Lung microvascular endothelial cell (primary cell): ENCODE measurements around the gene CCN6. TPM values are rescaled to one million over a fixed set of nuclear protein-coding genes. Genes with fewer than 3 reads are reported as not detected.
A peak's percentile ranks its signal among the peaks of the same experiment; 100 is the strongest.
"Not testable (repeated sequence)": the region's sequence is repeated elsewhere in the genome, so short reads cannot be mapped to it uniquely, and the experiment has no call there.

Source experiments
- DNase-seq, 2 donors: peaks; one replicate each; pipeline versions ENCODE4 v3.0.0 to v3.0.0-alpha.2; 2010; ENCODE audit warnings: low read depth in 2 of 2
- total RNA-seq: library from RNA; depleted of rRNA; stranded (reverse); fragments of >200 nt; gene quantifications from 2 replicates; pipeline ENCODE4 v1.2.1, GENCODE V29; 2014

The CCN6 gene
- total RNA-seq, 1 donor from 2014 or later, result not detected

DNA sequence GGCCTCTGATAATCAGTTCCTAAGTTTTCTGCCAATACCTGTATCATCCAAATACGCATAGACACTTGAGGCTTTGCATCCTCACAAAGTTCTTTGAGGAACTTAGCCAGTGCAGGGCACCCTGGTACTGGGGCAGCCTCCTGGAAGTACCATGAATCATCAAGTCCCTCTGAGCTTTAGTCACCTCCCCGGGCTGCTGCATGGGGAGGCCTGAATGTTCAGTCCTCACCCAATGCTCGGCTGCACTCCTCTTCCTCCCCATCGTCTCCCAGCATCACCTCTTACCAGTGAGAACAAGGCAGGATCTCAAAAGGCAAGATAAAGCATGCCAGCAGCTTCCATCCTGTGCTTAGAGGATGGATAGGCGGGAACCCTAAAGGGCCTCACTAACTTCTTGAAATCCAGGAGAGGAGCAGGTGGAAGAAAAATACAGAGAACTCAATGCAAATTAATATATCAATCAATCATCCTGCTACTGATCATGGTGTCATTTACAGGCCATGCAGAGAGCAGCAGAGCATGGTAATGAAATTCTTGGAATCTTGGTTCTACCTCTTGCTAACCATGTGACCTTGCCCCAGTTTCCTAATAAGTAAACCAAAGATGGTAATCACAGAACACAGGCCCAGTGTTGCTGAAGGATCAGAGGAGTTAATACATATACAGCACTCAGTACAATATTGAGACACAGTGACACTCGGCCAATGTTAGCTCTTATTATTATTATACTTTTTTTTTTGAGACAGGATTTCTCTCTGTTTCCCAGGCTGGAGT lies 4.7 kb upstream of the CCN6 start:
- DNase-seq, result peak in 1 of 2 donors; percentile 24

DNA sequence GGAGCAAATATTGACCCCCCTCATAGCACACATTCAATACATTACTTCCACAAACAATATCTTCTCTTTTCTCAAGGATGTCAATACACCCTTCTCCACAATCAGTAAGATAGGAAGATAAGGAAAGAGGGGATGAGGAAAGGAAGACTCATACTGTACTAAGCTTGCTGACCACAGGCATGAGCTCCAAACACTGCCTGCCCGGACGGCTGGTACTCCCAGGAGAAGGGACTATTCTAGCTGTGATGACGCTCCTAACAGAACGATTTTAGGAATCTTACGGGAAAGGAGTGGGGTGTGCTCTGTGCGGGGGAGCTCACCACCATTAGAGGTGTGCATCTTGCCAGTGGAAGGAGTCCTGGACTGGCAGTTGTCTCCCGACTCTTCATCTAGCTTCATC lies 3.9 kb upstream of the CCN6 start:
- DNase-seq, result no peak

DNA sequence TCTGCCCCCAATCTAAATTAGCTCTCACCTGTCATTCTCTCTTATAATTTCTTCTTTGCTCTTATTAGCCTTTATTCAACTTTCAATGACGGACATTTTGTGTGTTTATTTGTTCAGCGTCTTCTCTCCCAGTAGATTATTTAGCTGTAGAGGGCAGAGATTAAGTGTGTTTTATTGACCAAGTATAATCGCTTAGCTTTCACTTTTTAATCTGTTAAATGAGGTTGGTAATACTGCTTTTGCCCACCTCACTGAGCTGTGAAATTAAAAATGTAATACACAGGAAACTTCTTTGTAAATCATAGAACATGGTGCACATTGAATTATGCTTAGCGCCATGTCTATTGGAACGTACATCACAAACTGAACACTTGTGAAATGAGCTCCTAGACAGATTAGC lies 3.5 kb upstream of the CCN6 start:
- no peak for DNase-seq

DNA sequence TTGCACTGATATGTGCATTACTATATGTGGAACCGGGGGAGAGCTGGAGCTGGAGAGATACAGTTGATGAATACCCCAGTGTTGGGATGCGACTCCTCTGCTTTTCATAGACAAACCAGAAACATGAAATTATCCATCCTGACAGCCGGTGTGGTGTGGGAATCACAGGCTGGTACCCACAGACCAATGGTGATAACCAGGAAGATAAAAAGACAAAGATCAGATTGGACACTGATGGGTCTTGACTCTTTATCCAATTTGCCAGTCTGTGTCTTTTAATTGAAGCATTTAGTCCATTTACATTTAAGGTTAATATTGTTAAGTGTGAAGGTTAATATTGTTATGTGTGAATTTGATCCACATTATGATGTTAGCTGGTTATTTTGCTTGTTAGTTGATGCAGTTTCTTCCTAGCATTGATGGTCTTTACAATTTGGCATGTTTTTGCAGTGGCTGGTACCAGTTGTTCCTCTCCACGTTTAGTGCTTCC lies 2.6 kb upstream of the CCN6 start:
- not testable (repeated sequence) for DNase-seq

DNA sequence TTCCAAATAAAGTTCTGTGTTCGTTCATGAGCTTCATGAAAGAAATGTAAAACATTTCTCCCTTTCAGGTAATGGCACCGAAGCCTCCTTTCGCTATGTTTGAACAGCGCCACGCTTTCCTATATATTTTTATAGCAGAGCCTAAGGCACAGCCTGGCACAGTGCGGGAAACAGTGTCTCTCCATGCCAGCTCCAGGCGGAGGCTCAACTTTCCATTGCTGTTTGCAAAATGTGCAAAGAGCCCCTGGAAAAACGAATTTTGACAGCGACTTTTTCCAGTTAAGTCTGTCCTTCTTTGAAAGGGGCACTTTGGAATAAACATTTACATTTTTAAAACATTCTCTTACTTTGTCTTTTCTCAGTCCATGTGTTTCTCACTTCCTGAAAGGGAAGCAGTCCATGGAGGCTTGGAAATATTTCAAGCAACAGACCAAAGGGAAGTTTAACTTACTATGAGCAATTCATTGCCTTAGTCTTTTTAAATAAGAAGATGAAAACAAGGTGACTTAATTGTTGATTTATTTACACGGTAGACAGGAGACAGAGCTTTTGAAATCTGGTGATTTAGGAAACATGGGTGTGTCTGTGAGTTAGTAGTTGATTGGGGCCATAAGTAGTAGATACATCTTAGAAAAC lies 769 bp downstream of the CCN6 start:
- peak in 1 of 2 donors; percentile 17 for DNase-seq

DNA sequence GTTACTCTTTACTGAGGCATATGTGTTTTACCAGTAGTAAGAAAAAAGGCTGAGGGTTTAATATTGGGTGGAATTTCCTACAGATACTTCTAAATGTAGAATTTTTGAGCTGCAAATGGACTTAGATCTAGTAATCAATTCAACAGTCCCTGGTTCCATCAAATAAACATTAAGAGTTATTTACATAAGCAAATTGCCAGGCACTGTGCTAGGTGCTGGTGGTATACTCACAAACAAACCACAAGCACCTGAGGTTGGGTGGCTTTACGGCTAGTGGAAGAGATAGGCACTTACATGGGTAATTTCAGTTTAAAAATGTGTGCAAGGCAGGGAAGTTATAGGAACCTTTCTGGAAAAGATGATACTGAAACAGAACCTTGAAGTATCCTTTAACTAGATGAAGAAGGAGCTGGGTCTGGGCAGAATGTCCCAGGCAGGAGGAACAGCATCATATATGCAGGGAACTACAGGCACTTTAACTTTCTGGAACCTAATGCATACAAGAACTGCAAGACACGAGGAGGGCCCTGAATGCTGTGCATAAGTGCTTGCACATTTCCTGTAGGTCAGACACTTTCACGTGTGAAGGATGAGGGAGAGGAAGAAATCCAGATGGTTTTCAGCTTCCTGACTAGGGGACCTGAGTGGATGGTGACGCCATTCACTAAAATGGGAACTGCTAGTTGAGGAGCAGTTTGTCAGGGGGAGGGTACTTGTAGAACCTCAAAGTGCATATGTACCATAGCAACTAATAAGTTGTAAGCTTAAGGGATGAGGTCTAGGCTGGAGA lies 4.5 kb downstream of the CCN6 start:
- DNase-seq, result peak in 1 of 2 donors; percentile 84

DNA sequence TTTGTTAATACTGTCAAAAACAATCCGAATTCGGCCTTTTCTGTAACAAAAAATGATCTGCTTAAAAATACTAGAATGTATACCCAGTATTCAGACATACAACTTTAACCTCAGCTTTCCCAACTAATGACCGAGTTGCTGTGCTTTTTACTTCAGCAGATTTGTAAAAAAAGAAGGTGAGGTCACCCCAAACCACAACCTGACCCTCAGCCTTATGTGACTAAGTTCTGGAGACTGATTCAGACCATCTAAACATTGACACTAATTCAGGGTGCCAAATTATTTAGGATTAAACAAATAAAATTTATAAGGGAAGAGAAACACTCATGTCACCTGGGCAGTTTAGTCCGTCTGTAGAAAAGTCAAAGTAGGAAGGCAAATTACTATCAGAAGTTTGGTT lies 7.7 kb downstream of the CCN6 start:
- DNase-seq, result peak in 1 of 2 donors; percentile 55

DNA sequence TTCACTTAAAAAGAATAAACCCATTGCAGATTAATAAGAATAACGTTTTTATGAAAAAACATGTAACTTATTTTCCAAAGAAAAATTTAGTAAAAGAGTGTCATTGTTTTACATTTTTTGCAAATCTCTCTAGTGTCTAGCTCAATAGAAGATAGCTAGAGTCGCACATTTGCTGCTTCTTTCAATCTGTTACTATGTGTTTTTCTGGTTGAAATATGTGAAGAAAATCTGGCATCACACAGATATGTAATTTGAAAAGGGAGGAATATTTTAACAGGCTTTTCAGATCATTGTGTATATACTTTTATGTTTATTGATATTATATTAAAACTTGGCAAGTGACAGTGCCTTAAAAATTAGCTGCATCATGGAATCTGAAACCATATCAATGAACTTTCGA lies 9.1 kb downstream of the CCN6 start:
- no peak for DNase-seq

DNA sequence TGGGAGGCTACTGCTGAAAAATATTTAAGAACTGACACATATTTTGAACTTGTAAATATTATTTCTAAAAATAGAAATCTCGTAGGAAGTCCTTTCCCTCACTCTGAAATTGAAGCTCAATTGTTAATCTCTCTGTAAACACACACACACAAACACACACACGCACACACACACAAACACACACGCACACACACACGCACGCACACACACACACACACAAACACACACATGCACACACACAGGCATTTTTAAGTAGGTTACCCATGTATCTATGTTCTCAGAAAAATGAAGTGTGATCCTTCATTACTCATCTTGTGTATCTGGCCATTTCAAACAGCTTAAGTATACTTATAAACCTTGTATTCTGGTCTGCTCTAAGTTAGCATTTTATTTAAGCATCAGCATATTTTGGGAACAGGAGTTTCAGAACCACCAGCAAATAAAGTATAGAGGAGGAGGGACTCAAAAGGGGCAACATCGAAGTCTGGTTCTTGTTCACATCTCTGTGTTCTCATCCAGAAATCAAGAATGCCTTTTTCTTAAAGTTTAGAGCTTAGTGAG lies 11.6 kb downstream of the CCN6 start:
- no peak for DNase-seq

DNA sequence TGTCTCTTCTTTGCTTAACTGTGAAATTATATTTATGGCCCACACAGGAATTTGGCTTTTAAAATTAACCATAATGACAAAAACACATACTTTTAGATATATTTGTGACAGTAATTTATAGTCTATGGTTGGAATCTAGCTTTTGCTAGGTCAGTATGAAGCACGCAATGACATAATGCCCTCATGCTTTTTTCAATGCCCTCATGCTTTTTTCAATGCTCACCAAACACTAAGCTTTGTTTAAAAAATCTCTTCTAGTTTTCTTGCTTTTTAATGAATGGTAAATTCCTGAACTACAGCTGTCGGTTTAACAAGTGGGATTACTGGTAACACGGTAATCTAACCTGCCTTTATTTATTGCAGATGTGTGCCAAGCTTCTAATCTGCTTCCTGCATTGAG lies 12.7 kb downstream of the CCN6 start:
- DNase-seq, result no peak

DNA sequence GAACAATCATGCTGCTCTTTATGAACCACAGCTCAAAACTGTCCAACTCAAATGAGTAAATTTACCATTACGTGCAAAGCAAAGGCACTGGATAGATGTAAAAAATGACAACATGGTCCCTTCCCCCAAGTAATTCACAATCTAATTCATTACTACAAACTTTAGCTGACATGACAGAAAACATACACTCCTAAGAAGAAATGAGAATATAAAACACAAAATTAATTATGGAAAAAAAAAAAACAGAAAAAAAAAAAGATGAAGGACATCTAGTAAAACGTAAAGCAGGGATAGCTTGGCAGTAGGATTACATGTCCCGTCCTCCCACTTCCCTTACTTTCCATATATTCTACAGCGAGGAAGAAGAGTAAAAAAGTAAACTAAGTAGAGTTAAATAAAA lies 27.7 kb downstream of the CCN6 start:
- no peak for DNase-seq

DNA sequence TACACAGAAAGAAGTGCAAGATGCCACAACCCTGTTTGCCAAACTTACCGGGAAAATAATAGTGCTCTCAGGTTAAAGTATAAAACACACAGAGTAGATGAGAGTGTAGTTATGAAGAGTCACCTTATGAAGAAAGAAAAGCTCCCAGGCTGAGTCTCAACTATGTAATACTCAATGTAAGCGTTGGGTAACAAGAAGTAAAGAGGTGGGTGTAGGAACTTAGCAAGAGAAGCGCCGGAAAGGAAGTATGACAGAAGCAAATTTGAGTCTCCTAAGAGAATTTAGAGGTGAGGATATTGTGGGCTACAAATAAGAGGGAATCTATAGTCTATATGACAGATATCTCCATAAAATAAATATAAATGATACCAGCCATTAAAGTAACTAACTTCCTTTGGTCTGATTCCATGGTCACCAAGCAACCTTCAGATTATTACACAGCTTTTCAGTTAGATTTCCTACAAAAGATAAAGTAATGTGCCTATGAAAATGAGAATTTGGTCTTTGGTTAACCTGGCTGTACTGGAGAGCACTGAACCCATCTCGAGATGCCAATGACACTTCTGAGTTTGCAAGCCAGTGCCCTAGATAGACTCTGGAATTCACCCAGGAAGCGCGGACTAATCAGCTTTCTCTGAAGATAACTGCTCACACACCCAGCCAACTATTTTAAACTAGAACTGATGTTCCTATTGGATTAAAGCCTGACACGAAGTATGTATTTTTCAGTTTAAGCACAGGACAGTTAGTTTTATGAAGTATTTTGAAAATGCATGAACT lies 31.6 kb downstream of the CCN6 start:
- DNase-seq, result no peak

DNA sequence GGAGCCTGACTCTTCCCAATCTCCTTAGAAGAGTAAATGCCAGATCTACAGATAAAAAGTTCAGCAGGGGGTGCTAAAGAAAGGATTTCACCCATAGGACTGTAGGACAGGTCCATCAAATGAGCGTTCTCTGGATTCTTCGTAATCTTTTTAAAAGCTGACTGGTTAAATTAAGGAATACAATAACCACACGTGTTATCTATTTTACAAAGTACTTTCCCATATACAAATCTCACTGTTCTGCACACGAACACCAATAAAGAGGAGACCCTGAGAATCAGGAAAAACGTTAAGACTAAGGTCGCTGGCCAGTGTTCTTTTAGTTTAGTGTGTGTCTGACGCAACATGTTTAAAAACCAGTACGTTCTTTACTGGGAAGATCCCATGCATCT lies 32.8 kb downstream of the CCN6 start:
- peak; percentile 46 to 60 for DNase-seq

DNA sequence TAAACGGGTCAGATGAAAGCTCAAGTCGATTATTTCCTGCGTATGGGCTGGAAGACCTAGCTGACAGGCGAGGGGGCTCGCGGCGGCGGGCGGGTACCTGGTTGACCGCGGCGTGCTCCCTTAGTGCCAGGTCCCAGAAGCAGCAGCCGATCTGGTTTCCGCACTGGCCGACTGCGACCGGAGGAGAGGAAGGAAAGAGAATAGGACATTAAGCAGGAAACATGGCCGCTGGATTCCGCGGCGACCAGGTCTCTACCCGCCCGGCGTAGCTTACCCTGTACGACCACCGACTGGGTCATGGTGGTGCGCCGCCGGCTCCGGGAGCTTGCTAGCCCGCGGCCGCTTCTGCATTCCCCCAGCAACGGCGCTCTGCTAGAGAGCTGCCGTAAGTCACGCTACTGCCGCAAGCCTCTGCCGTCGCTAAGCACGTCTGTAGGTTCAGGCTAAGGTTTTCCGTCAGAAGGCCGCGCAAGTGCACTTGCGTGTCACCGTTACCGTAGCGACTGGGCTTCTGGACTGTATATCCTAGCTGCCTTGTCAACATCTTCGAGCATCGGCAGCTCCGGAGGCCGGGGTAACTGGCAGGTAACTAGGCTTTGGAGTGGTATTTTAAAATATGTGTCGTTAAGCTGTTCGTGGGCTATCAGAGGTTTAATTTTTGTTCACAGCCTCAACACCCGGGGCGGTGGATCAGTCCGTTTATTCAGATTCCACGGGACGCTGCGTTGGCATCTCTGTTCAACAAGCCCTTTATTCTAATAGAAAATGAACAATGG lies 33.4 kb downstream of the CCN6 start, which contains the start of the genes FAM229B and TUBE1:
FAM229B (plus strand) TSS at position 456 of the 776 bp plus-strand sequence. CDS start 11,693 bp downstream, outside the sequence.
TUBE1 (minus strand) TSS at position 347 of the 776 bp plus-strand sequence; CDS start at position 299, 48 bp downstream.
- DNase-seq, result peak; percentile 97 to 99

DNA sequence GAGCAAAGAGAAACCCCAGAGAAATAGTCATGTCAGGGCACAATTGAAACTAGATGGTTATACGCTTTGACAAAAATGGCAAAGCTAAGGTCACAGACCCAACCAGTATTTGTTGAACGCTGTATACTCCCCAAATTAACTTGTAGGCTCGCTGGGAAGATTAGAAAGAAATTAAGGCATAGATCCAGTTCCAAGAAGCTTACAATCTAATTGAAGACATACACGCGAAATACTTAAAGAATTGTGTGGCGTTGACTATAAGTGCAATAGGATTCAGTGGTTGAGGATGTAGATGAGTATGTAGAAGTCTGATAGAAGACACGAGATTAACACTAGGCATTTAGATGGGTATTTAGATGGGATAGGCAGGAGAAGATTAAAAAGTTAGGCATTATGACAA lies 34.0 kb downstream of the CCN6 start:
- DNase-seq, result no peak

DNA sequence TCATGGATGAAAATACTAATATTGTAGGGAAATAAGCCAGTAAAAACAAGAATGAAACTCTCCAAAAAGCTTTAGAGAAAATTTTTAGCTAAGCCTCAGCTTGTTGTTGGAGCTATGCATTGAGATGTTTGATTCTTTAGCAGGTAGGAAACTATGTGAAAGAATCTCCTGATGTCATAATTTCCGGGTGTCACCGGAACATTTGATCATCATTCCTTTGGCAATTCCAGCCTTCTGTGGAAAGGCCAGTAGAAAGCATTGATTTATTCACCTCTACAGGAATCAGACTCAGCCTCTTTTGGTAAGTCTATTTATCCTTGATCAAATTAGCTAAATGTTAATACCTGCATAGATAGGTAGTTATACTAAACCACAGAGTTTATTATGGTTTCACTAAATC lies 43.0 kb downstream of the CCN6 start:
- DNase-seq, result peak in 1 of 2 donors; percentile 76

DNA sequence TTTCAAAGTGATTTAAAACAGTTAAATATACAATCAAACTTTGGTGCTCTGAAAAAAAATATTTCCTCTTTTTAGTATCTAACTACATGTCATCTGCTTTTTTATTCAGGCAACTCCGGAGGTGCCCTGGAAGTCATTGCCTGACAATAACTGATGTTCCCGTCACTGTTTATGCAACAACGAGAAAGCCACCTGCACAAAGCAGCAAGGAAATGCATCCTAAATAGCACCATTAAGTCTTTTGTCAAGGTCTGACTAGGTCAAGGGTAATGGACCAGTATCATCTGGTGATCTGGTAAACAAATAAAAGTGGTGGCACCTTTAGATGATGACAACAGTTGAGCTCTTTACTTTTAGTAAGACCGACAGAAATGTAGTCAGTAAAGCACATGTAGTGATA lies 46.7 kb downstream of the CCN6 start:
- DNase-seq, result peak in 1 of 2 donors; percentile 29

DNA sequence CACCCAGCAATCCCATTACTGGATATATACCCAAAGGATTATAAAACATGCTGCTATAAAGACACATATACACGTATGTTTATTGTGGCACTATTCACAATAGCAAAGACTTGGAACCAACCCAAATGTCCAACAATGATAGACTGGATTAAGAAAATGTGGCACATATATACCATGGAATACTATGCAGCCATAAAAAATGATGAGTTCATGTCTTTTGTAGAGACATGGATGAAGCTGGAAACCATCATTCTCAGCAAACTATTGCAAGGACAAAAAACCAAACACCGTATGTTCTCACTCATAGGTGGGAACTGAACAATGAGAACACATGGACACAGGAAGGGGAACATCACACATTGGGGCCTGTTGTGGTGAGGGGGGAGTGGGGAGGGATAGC lies 52.1 kb downstream of the CCN6 start:
- not testable (repeated sequence) for DNase-seq

DNA sequence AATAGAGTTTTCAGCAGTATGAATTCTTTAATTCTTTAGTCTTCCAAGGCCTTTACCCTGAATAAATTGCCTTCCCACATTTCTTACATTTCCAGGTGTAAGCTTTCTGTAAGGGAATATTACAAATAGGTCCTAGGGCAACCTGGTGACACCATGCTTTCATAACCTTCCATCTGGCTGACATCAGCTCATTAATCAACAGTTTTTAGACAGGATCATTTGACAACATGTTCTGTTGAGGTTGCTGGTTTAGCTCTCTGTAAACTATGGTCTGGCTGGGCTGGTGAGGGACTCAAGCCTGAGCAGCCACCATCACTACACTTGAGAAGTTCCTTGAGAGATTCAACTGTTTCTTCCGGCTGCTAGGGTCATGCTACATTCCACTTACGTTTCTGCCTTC lies 52.7 kb downstream of the CCN6 start:
- no peak for DNase-seq

DNA sequence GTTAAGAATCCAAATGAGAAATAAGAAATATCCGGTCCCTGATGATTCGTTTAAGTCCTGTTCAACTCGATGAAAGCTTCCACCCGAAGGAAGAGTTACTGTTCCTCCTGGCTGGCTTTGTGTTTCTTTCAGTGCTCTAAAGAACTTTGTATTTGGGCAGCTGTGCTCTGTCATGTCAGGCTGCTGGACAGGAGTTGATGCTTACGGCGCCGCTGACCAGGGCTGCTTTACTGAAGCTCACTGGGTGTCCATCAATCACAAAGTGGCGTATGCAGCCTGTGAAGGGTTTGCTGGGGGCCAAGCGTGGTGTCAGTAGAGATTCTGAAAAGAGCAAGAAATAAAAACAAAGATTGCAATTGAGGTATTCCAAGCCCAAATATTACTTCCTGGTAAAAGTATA lies 55.4 kb downstream of the CCN6 start:
- no peak for DNase-seq
